T-cell (primary cell): Measurements from ENCODE around the gene MRPL20. TPM values are rescaled to one million over a fixed set of nuclear protein-coding genes. Genes with fewer than 3 reads are reported as not detected.

ENCODE experiments used
- ATAC-seq, 4 experiments: fragments of 200-7000 bp in 3 of 4; fragments of 150-1000 bp in 1 of 4; cut with Tn5 transposase; replicated peaks in 1 of 4; 1 replicate in 3 of 4; 2 replicates in 1 of 4; pipeline ENCODE4 v1.10.0; 2021; ENCODE audit warnings: moderate library complexity in 3 of 4, mild to moderate bottlenecking in 2 of 4, moderate number of reproducible peaks in 1 of 4
- CTCF ChIA-PET, 2 donors: fragments of 300-600 bp; sonication (Branson Sonifier 250); formaldehyde crosslinking; loops; one replicate each; lab custom pipeline; 2022; ENCODE audit warnings: antibody characterized with exemption in 2 of 2; lab: Charles Lee
- POLR2A ChIA-PET, 2 donors: fragments of 300-600 bp; sonication (Branson Sonifier 250); formaldehyde crosslinking; loops; one replicate each; lab custom pipeline; 2022; ENCODE audit warnings: antibody characterized with exemption in 2 of 2; lab: Charles Lee
- DNase-seq, 35 experiments: peaks; one replicate each; pipeline versions ENCODE4 v3.0.0 to v3.0.0-alpha.2; 2013 to 2023
- H3K27ac ChIP-seq: one replicate; pipeline ENCODE4 v1.5.1; 2013; ENCODE audit warnings: low read length
- H3K27me3 ChIP-seq, 2 experiments: replicated peaks in 1 of 2; 1 replicate in 1 of 2; 2 replicates in 1 of 2; pipeline versions ENCODE4 v1.6.1 to v1.7.0; 2013; ENCODE audit warnings: low read length in 1 of 2, mixed read lengths in 1 of 2; ENCODE audit not compliant: control insufficient read depth in 2 of 2, insufficient read depth in 2 of 2; ENCODE audit errors: extremely low read depth in 1 of 2
- H3K36me3 ChIP-seq, 2 donors: 1 replicate in 1 of 2; 2 replicates in 1 of 2; pipeline versions ENCODE4 v1.6.1 to v1.7.0; 2013; ENCODE audit warnings: low read length in 1 of 2; ENCODE audit not compliant: control insufficient read depth in 2 of 2, insufficient read depth in 1 of 2; ENCODE audit errors: extremely low read depth in 1 of 2
- H3K4me1 ChIP-seq, 2 experiments: 1 replicate in 1 of 2; 2 replicates in 1 of 2; pipeline versions ENCODE4 v1.6.1 to v1.7.0; 2013; ENCODE audit warnings: low read length in 2 of 2, mixed read lengths in 1 of 2; ENCODE audit not compliant: insufficient read depth in 2 of 2, control insufficient read depth in 1 of 2; ENCODE audit errors: extremely low read depth in 1 of 2
- H3K4me3 ChIP-seq, 2 donors: 1 replicate in 1 of 2; 2 replicates in 1 of 2; pipeline versions ENCODE4 v1.5.1 to v1.7.0; 2013; ENCODE audit warnings: mild to moderate bottlenecking in 2 of 2, low read length in 1 of 2, moderate library complexity in 1 of 2; ENCODE audit not compliant: control insufficient read depth in 1 of 2; ENCODE audit errors: extremely low read depth in 1 of 2
- H3K9me3 ChIP-seq: 2 replicates; pipeline ENCODE4 v1.7.0; 2013
- H3K27ac Mint-ChIP-seq, 2 donors: one replicate each; pipeline ENCODE4 v1.8.0; 2020 to 2021; ENCODE audit warnings: mild to moderate bottlenecking in 2 of 2, mixed read lengths in 2 of 2
- H3K27me3 Mint-ChIP-seq, 2 donors: one replicate each; pipeline ENCODE4 v1.8.0; 2021 to 2022; ENCODE audit warnings: mixed read lengths in 2 of 2
- H3K36me3 Mint-ChIP-seq: one replicate; pipeline ENCODE4 v1.8.0; 2021; ENCODE audit warnings: mixed read lengths
- H3K4me1 Mint-ChIP-seq, 3 donors: one replicate each; pipeline ENCODE4 v1.8.0; 2020 to 2022; ENCODE audit warnings: mixed read lengths in 3 of 3, mild to moderate bottlenecking in 1 of 3
- H3K4me3 Mint-ChIP-seq, 3 donors: one replicate each; pipeline ENCODE4 v1.8.0; 2020 to 2022; ENCODE audit warnings: mild to moderate bottlenecking in 3 of 3, mixed read lengths in 3 of 3, moderate library complexity in 3 of 3
- H3K9me3 Mint-ChIP-seq, 3 donors: one replicate each; pipeline ENCODE4 v1.8.0; 2020 to 2022; ENCODE audit warnings: mixed read lengths in 3 of 3
- WGBS: methylation state at CpG from one replicate; pipeline ENCODE4 v1.1.5; 2013; ENCODE audit warnings: missing lambda C conversion rate; ENCODE audit not compliant: insufficient coverage; 5-methylcytosine and 5-hydroxymethylcytosine counted together
- total RNA-seq, 35 experiments: library from RNA in 6 of 35; stranded (reverse) in 6 of 35; fragments of 120-200 nt in 1 of 35; gene quantifications; one replicate each; pipeline versions ENCODE4 v1.2.1 to v1.2.4 and lab custom pipeline; 2013 to 2026

The MRPL20 gene
- total RNA-seq, 5 donors from 2014 or later (not counting 1 experiment from before 2014, with no cell fraction given) = 106 to 123 (median 114) TPM

- H3K9me3 ChIP-seq = no peaks in the 10 kb centered on the region
- H3K27me3 ChIP-seq = peaks cover 0 to 90% of the 10 kb centered on the region in 2 experiments
- H3K27ac ChIP-seq = no peak overlapping the region
- H3K27me3 Mint-ChIP-seq = peaks cover 7 to 42% of the 10 kb centered on the region in 2 donors
- no peak overlapping the region for H3K27ac Mint-ChIP-seq
- peaks cover 2 to 30% of the 10 kb centered on the region in 2 experiments for H3K4me1 ChIP-seq
- peaks cover 0 to 10% (median 9%) of the 10 kb centered on the region in 3 donors for H3K4me1 Mint-ChIP-seq
- H3K4me3 Mint-ChIP-seq = peak overlapping the region in 1 of 3 donors; percentile 66
- 8% methylated on average over 20 of the region's 32 CpGs for WGBS
- no peaks in the 10 kb centered on the region for H3K36me3 ChIP-seq
- no peaks in the 10 kb centered on the region for H3K36me3 Mint-ChIP-seq
- POLR2A ChIA-PET = no interaction called here
- no peak for DNase-seq
- CTCF ChIA-PET = no interaction called here
- H3K9me3 Mint-ChIP-seq = no peaks in the 10 kb centered on the region
- H3K4me3 ChIP-seq = no peak overlapping the region
- no peak for ATAC-seq
Observed at GRCh38 chr1:1434131-1434823, 27.2 kb upstream of the MRPL20 start.

GRCh38 chr1:1433804-1434130 is 26.7 kb upstream of the MRPL20 start:
- Mint-ChIP-seq H3K27ac (no peak overlapping the region), H3K4me3 (no peak overlapping the region), H3K9me3 (no peaks in the 10 kb centered on the region), H3K4me1 (peaks cover under 1 to 10% (median 9%) of the 10 kb centered on the region in 3 donors), H3K36me3 (no peaks in the 10 kb centered on the region), H3K27me3 (peaks cover 7 to 39% of the 10 kb centered on the region in 2 donors)
- Histone ChIP-seq H3K27ac (no peak overlapping the region), H3K36me3 (no peaks in the 10 kb centered on the region), H3K27me3 (peaks cover 0 to 91% of the 10 kb centered on the region in 2 experiments), H3K9me3 (no peaks in the 10 kb centered on the region), H3K4me3 (no peak overlapping the region), H3K4me1 (peaks cover 2 to 30% of the 10 kb centered on the region in 2 experiments)
- ChIA-PET POLR2A (no interaction called here), CTCF (no interaction called here)
- no peak for DNase-seq
- no peak for ATAC-seq
- WGBS = 19% methylated on average over 11 of the region's 12 CpGs

- Histone ChIP-seq H3K27ac (no peak overlapping the region), H3K4me1 (peaks cover 2 to 30% of the 10 kb centered on the region in 2 experiments), H3K4me3 (no peak overlapping the region), H3K27me3 (peaks cover 0 to 91% of the 10 kb centered on the region in 2 experiments), H3K9me3 (no peaks in the 10 kb centered on the region), H3K36me3 (no peaks in the 10 kb centered on the region)
- ATAC-seq = no peak
- ChIA-PET CTCF (no interaction called here), POLR2A (no interaction called here)
- Mint-ChIP-seq H3K27ac (no peak overlapping the region), H3K9me3 (no peaks in the 10 kb centered on the region), H3K27me3 (peaks cover 11 to 39% of the 10 kb centered on the region in 2 donors), H3K4me3 (no peak overlapping the region), H3K36me3 (no peaks in the 10 kb centered on the region), H3K4me1 (peaks cover 6 to 13% (median 12%) of the 10 kb centered on the region in 3 donors)
- no peak for DNase-seq
- 68% methylated on average over 27 of the region's 34 CpGs for WGBS
Observed at GRCh38 chr1:1432951-1433803, 26.1 kb upstream of the MRPL20 start.

- Mint-ChIP-seq H3K4me1 (peaks cover 7 to 13% (median 12%) of the 10 kb centered on the region in 3 donors), H3K4me3 (no peak overlapping the region), H3K27ac (no peak overlapping the region), H3K36me3 (no peaks in the 10 kb centered on the region), H3K9me3 (no peaks in the 10 kb centered on the region), H3K27me3 (peaks cover 11 to 39% of the 10 kb centered on the region in 2 donors)
- no peaks in the 10 kb centered on the region for H3K9me3 ChIP-seq
- peaks cover 2 to 30% of the 10 kb centered on the region in 2 experiments for H3K4me1 ChIP-seq
- ChIA-PET POLR2A (no interaction called here), CTCF (no interaction called here)
- 85% methylated on average over 26 of the region's 28 CpGs for WGBS
- H3K27ac ChIP-seq = no peak overlapping the region
- peaks cover 0 to 85% of the 10 kb centered on the region in 2 experiments for H3K27me3 ChIP-seq
- DNase-seq = no peak
- no peak overlapping the region for H3K4me3 ChIP-seq
- H3K36me3 ChIP-seq = no peaks in the 10 kb centered on the region
- ATAC-seq = no peak
Observed at GRCh38 chr1:1432274-1432950, 25.3 kb upstream of the MRPL20 start.

DNA sequence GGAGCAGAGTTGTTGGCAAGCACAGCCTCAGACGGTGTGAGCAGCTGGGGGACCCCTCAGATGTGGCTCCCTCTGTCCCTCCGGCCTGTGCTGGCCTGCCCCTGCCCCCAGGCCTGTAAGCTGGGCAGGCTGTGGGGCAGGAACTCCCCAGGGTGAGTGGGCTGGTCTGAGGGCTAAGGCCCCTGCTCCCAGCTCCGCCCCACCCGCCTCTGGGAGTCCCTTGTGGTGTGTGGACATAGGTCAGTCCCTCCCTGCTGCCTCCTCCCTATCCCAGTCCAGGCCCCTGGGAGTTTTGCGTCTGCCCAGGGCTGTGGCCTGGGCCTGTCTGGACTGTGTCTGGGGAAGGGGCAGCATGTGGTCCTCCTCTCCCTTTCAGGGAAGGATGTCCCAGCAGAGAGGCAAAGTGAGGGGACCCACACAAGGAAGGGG is 24.8 kb upstream of the MRPL20 start:
- H3K27ac ChIP-seq = no peak overlapping the region
- H3K36me3 Mint-ChIP-seq = no peaks in the 10 kb centered on the region
- ATAC-seq = no peak

More for the DNA sequence above, 24.8 kb upstream of the MRPL20 start:
- DNase-seq = no peak
- 43% methylated on average over 2 of the region's 5 CpGs for WGBS
- POLR2A ChIA-PET = no interaction called here
- CTCF ChIA-PET = no interaction called here
- Histone ChIP-seq H3K4me3 (no peak overlapping the region), H3K27me3 (peaks cover 0 to 83% of the 10 kb centered on the region in 2 experiments), H3K4me1 (peaks cover 2 to 30% of the 10 kb centered on the region in 2 experiments), H3K36me3 (no peaks in the 10 kb centered on the region), H3K9me3 (no peaks in the 10 kb centered on the region)
- no peak overlapping the region for H3K27ac Mint-ChIP-seq
- no peak overlapping the region for H3K4me3 Mint-ChIP-seq
- peaks cover 11 to 37% of the 10 kb centered on the region in 2 donors for H3K27me3 Mint-ChIP-seq
- H3K9me3 Mint-ChIP-seq = no peaks in the 10 kb centered on the region
- peaks cover 7 to 13% (median 12%) of the 10 kb centered on the region in 3 donors for H3K4me1 Mint-ChIP-seq
